GM18858 (cell line): ENCODE results near the gene C1orf159.

Experiments
- ATAC-seq: cut with Tn5 transposase; IDR thresholded peaks from one replicate; pipeline ENCODE4 v1.9.1; 2021; ENCODE audit not compliant: unreplicated experiment

Gene C1orf159

DNA sequence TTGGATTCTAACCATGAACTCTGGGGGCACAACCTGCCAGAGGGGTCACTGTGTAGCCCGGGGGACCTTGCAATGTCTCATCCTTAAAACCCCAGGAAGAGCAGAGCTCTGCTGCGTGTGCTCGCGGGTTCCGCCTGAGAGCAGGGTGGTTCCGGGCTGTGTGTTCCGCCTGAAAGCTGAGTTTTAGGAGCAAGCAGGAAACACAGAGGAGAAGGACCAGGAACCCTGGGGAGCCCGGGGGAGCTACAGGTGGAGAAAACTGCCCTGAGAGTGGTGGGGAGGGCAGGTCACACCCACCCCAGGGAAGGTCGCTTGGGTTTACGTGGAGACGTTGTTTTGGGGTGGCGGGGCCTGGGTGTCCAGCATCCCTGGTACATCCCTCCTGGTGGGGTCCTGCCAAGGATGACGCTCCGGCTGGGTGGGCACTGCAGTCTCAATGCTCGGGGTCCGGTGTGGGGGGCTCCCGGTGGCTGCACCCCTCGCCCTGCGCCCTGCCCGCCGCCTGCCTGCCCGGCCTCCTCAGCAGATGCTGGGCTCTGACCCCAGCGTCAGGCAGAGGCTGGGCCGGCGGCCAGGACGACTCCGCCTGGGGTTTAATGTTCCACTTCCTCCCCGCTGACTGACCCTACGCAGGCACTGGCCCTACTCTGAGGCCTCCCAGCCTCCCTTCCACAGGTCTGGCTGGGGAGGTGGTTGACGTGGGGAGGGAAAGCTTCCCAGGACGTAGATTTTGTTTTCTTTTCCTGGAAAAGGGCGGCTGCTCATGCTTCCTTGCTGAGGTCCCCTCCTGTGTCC lies 17.3 kb upstream of the C1orf159 start:
- ATAC-seq = no peak

DNA sequence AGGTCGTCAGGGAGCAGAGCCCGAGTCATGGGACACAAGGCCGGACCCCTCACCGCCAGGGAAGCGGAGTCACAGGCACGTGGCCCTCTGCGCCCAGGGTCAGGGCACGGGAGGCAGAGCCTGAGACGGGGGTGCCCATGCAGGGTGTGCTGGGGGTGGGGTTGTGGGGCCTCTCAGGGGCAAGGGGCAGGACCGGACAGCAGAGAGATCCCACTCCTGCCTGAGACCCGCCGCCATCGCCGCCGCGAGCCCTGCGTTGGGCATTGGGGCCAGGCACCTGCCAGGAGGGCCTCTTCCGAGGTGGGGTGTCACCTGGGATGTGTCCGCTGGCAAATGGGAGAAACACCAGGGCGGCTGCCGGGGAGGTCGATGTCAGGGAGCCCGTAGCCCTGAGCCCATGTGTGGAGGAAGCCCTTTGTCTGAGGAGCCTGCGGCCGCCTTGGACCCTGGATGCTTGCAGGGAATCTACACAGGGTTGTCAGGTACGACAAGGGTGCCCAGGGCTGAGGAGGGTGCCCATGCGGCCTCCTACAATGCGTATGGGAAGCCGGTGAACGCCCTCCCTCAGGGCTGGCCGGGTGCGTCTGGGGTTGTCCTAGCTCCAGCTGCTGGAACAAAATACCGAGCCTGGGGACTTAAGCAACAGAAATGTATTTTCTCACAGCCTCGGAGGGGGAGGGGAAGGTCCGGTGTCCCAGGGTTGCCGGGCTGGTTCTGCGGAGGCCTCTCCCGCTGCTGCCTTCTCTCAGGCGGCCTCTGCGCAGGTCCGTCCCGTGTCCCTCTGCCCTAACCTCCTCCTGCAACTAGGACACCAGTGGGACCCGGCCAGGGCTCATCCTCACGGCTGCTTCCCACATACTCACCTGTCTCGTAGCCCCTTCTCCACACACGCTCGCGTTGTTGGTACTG lies 16.4 kb upstream of the C1orf159 start:
- ATAC-seq = no peak

DNA sequence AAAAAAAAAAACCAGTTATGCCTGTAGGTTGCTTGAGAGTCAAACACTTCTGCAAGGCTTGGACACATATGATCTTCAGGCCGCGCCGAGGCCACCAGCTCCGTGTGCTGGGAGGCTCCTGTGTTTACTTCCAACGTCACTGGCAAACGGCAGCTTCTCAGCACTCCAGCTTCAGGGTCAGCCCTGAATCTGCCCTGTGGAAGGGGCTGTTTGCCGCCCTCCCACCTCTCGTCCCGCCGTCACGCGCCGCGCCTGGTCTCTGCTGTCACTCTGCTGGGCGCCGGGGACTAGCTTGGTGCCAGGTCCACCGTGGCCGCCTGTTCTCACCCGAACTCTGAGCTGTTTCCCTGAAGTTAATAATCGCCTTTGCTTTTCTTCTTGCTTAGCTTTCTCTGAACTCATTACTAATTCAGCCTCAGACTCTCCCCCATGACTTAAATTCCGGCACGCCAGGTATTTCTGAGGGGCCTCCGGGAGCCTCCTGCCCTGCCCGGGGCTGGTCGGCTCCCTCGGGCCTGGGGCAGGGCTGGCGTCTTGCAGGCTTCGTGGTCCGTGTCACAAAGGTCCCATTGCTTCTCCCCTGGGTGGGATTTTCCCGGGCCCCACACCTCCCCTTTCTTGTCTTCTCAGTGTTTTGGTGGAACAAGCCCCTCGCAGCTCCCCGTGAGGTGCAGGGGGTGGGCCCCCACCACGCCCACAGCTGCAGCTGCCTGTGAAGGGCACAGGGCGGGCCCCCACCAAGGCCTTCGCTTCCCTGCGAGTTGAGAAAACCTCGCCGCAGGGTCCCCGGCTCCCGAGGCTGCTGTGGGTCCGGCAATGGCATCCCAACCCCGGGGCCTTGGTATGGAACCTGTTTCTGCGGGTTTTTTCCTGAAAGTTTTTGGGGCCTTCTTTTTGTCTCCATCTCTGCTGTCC lies 14.6 kb upstream of the C1orf159 start:
- no peak for ATAC-seq

DNA sequence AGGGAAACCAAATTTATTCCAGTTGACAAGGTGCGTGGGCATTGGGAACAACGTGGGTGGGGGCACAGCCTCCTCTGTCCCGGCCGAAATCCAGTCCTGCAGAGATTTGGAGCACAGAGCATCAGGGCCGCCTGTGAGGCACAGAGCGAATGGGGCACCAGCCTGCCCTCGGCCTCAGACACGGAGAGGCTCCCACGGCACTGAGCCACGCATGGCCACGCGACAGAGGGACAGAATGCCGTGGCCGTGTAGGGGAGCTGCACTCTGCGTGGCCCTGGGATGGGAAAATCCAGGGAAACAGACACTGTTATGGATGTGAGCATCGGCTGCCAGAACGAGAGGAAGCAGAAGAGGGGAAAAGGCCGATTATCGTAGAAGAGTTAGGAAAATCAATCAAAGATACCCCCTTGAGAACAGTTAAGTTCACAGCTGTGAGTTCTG lies 13.5 kb upstream of the C1orf159 start:
- no peak for ATAC-seq

DNA sequence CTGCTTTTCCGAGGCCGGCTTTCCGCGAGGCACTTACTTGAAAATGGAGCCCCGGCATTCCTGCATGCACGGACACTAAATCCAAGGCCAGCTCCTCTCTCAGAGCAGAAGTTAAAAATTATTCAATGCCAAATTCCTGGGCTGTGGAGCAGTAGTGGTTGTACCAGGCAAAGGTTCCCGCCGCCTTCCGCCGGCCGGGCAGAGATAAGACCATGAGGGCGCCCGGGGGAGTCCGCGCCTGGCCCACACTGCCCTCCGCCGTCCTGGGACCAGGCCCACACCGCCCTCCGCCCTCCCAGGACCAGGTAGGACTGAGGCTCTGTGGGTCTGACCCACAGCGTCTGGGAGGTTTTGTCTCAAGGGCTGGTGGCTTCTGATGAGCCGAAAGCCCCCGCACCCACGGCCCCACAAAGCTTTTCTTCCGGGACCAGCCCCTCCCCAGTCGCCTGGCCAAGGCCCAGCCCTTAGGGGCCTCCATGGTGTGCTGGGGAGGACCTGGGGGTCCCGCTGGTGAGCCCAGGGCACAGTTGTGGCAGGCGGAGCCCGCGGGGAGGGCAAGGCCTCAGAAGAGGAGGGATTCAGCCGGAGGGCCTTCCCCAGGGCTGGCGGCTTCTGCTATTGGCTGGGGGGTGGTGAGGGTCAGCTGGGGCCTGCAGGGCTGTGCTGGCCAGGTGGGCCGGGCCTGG lies 12.7 kb upstream of the C1orf159 start:
- ATAC-seq = no peak

DNA sequence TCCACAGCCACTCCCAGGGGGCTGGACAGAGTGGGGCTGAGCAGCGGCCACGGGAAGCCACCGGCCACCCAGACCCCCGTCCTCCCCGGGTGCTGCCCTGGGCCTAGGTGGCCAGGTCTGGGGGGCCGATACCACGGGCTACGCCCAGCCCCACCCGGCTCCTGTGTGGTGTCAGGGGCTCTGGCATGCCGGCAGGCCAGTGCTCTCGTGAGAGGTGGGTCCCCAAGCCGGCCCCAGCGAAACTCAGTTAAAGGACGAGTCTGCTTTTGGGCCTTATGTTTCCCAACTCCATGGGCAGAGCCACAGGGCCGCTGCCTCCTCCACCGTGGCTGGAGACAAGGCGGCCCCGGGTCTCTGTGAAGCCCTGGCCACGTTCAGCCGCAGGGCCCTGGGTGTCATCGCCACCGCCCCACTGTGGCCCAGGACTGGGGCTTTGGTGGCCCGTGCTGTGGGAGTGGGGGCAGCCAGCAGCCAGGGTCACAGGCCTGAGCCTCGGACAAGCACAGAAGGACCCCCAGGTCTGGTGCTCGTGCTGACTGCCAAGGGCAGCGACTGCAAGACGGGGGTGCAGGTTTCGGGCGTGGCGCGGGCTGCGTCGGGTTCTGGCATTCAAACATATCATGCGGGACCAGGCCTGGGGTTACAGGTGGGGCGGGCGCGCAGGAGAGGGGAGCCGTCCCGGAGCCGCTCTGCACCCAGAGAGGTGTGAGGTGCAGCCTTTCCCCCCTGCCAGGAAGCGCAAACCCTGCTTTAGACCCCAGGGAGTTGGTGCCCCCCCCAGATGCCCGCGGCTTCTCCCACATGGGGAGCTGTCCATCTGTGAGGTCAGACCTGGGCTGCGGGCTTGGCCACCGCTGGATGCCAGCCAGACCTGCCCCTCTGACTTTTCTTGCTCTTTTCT lies 11.9 kb upstream of the C1orf159 start:
- ATAC-seq = no peak

DNA sequence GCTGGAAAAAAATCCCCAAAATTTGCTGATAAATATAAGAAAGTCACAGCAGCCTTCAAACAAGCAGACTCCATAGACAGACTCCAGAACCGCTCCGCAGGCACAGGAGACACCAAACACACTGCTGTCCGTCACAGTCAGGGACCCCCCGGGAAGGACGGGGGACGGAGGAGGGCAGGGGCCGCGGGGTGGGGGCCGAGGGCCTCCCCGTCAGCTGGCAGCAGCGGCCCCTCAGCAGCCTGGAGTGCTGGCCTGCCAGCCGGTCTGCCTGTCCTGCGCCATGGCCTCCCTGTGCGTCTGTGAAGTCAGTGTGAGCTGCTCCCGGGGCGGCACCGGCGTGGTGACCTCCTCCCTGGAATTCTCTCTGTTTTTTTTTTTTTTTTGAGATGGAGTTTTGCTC lies 10.1 kb upstream of the C1orf159 start:
- no peak for ATAC-seq

DNA sequence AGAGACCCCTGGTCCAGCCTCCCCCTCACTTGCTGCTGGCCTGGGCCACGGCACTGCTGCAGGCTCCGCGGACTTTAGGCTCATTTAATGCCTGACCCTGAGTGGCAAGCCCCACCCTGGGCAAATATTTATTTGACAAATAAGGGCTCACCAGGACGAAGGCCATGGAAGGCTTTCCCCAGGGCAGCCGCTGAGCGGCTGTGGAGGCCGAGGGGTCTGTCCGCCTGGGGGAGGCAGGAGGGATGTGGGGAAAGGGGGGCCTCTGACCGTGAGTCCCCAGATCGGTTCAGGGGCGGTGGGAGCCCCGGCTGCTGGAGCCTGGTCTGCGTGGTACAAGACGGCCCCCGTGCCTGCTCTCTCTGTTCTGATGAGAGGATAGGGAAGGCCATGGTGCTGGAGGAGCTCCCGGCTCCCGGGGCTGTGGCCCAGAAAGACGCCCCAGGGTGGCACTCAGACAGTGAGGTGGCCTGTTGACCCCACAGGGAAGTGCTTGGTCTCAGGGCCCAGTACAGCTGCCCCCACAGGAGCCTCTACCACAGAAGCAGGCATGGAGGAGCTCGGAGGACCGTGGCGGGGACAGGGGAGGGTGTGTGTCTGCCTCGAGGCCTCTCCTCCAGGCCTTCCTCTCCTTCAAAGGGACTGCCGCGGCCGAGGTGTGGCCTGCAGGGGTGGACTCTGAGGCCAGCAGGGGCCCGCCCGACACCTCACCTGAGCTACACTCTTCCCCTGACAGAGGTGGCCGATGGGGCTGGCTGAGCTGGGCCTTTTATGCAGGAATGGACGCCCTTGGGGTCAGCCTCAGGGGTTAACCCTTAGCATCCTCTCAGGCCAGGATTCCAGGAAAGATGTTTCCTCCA lies 9.1 kb upstream of the C1orf159 start:
- ATAC-seq = no peak

DNA sequence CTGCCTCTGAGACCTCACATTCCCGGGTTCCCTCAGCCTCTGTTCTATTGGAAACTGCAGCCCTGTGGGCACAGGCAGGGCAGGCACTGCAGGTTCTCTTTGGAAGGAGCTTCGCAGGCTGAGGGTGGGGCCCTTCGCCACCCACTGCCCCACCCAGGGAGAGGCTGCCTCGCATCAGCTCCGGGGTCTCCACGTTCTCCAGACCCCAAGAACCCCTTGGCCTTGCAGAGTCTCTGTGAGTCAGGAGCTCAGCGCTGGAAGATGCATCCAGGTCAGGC lies 8.6 kb upstream of the C1orf159 start:
- ATAC-seq = no peak

DNA sequence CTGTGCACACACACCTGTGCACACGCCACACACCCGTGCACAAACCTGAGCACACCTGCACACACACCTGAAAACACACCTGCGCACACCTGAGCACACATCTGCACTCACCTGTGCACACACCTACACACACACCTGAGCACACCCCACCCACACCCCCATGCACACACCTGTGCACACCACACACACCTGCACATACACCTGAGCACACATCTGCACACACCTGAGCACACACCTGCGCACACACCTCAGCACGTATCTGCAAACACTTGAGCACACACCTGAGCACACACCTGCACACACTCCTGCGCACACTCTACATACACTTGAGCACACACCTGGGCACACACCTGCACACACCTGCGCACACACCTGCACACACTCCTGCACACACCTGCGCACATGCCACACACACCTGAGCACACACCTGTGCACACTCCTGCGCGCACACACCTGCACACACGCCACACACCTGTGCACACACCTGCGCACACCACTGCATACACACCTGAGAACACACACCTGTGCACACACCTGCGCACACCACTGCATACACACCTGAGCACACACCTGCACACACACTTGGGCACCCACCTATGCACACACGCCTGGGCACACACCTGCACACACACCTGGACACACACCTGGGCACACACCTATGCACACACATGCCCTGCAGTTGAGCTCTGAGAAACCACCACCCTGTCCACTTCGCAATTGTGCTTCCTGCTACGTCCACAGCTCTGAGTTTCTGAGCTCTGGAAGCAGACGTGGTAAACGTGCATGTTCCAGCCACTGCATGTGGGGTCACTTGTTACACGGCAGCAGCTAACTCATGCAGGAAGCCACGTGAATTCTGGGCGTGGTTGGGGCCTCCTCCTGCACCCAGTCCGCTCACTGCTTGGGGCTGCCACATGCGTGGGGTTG lies 8.0 kb upstream of the C1orf159 start:
- ATAC-seq = no peak

DNA sequence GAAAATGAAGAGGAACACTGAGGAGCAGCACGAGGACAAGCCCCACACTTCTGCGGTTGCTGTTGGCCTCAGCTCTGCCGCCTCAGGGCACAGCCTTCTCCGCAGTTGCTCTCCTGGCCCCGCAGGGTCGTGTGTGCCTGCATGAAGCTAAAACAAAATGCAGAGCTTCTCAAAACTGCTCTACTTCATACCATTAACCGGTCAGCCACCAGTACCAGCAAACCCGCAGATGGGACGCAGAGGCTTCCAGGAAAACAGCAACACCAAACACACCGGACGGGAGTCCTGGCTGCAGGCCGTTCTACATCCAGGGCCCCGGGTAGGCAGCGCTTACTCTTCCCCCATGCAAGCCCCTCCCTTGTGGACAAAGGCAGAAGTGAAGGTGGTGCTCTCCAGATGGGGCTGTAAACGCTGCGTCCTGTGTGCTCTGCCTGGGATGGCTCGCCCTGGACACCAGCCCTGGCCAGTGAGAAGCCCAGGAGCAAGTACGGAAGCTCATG lies 7.1 kb upstream of the C1orf159 start:
- no peak for ATAC-seq

DNA sequence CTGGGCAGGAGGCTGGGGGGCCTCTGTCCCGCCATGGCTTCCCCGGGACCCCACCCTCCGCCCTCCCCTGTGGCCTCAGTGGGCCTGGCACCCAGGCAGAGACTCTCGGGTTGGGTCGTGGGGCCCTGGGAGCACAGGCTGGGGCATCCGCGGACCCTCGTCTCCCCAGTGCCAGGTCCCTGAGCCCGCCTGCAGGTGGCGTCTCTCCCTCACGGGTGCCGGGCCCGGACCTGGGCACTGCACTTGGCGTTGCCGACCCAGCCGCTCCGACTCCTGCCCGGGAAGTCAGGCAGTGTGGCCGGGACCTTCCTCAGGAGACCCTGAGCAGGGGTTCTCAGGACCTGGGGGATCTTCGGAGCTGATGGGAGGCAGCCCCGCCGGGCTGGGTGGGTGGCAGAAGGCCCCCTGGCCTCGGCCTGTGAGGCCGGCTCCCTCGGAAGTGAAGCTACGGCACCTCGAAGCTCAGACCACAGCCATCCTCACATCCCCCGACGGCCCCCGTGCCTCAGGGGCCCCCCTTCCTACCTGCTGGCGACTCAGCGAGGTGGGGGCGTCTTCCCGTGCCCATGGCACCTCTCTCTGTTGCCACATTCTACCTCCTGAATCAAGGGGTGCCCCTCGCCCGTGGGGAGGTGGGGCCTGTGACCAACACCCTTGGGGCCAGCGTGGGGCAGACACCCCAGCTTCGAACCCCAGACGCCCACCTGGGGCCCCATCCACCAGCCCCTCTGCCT lies 6.4 kb upstream of the C1orf159 start:
- no peak for ATAC-seq

DNA sequence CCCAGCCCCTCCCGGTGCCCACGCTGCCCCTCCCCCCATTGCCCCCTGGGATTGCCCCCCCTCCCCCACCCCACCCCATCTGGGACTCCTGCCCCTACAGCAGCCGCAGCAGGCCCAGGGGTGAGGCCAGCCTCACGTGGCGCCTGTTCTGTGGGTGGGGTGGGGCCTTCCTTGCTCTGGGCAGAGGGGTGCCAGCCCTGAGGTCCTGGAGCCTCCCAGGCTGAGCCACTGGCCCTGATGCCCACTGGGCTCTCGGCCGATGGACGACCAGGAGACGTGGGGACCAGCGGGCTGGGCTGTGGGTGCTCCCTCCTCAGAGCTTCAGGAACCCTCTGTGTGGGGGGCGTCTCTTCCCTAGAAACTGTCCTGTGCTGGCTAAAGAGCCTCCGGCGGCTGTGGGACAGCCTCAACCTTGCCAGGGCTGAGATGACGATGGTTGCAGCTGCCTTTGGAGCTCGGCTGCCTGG lies 5.8 kb upstream of the C1orf159 start:
- no peak for ATAC-seq

DNA sequence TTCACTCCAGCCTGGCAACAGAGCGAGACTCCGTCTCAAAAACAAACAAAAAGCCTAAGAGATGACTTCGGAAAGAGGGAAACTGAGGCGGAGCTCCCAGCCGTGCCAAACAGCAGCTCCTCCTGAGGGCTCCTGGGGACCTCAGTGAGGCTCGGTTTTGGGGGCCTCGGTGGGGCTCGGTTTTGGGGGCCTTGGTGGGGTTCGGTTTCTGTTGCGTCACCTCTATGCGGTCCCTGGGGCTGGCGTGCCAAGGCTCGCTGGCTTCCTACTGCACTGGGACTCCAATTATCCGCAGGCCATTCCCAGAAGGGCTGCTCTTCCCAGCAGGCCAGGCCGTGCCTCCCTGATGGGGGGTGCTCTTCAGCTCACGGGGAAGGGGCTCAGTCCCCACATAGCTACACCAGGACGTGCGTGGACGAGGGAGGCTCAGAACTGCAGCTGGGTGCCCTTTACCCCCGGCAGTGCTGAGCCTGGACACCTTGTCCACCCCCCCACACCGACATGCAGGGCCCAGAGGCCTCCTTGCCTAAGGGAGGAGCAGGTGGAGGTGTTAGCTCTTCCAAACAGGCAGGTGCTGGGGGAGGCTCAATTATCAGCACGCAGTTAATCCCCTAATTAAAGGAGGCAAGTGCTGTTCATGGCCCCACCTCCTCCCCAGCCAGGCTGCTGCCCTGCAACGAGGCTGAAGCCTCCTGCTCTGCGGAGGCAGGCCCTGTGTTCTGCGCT lies 5.1 kb upstream of the C1orf159 start:
- no peak for ATAC-seq

DNA sequence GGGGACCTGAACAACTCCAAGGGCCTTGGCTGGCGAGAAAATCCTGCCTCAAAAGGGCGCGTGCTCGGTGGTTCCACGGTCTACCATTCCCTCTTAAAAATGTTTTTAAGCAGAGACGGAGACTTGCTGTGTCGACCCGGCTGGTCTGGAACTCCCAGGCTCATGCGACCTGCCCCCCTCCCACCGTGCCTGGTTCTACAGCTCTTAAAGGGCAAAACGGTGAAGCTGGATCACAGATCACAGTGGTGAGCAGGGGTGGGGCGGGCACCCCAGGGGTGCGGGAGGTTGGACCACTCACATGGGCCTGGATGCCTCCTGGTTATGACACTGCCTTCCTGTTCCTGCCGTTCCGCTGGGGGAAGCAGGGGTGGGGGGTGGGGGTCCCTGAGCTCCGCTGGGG lies 4.2 kb upstream of the C1orf159 start:
- no peak for ATAC-seq

DNA sequence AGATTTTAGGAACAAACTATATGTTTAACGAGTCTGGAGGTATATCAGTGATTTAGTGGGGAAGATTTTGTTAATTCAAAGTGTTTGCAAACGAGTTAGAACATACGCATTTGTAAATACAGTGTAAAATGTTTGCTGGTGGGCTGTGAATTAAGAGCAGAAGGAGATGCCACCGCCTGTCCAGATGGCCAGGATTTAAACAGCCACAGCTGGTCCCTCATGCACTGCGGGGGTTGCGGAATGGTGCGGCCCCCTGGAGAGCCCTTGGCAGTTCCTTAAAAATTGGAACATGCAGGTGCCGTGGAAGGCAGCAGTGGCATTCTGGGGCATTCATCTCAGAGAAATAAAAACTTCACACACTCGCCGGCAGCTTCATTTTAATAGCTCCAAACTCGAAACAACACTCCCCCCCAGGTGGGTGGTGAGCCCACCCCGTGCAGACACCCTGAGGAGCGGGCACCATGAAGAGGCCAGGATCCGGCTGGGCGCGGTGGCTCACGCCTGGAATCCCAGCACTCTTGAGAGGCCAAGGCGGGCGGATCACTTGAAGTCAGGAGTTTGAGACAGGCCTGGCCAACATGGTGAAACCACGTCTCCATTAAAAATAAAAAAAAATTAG lies 3.5 kb upstream of the C1orf159 start:
- no peak for ATAC-seq
